GM19372 (cell line): ENCODE results near the gene DAP3.
"Not testable (repeated sequence)": the region's sequence is repeated elsewhere in the genome, so short reads cannot be mapped to it uniquely, and the experiment has no call there.

Experiments used
- ATAC-seq: cut with Tn5 transposase; IDR thresholded peaks from one replicate; pipeline ENCODE4 v1.9.1; 2021; ENCODE audit warnings: mild to moderate bottlenecking, low read depth, moderate library complexity; ENCODE audit not compliant: unreplicated experiment

Gene DAP3

DNA sequence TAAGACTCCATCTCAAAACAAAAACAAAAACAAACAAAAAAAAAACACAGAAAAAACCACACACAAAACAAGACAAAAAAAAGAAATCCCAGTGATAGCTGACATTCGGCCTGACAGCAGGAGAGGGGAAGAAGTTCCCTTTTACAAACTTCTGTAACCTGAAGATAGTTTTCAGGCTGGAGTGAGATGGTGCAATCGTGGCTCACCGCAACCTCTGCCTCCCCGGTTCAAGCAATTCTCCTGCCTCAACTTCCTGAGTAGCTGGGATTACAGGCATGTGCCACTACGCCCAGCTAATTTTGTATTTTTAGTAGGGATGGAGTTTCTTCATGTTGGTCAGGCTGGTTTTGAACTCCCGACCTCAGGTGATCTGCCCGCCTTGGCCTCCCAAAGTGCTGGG lies 75.1 kb downstream of the DAP3 start:
- ATAC-seq = not testable (repeated sequence)

DNA sequence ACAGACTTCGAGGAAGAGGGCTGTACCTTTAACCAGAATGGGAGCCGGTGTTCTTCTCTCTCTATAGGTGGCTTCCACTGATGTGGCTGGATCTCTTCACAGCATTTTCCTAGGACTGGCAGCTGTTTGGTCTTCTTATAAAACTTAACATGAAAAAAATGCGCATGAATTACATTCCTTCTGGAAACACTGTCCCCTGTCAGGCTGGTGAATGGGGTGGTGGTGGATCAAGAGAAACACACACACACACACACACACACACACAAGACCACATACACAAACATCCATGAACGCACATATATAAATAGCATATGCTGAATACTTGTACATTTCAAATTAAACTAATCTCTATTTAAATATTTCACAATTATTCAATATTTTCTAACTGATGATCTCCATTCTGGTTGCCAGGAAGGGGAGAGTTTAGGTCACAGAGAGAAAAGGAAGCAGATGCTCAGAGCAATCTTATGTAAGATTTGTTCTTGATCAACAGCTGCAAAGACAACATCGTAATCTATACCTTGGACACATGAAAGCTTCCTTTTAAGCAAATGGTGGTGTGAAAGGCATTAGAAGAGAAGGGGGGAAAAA lies 78.6 kb downstream of the DAP3 start:
- ATAC-seq = not testable (repeated sequence)

DNA sequence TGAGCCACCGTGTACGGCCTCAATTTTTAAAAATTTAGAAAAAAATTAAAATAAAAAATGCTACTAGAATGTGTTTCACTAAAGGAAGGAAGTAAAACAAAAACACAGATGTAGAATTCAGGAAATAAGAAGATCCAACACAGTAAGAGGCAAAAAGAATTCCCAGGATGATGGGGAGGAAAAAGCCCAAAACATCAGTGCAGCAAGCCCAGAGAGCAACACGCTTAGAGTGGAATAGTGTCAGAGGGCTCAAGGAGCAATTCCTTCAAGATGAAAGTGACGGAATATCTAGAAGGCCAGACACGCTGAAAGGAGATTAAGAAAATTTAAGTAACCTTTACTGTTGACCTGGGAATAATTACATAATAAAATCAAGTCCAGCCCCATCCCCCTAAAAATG lies 80.4 kb downstream of the DAP3 start:
- no peak for ATAC-seq

DNA sequence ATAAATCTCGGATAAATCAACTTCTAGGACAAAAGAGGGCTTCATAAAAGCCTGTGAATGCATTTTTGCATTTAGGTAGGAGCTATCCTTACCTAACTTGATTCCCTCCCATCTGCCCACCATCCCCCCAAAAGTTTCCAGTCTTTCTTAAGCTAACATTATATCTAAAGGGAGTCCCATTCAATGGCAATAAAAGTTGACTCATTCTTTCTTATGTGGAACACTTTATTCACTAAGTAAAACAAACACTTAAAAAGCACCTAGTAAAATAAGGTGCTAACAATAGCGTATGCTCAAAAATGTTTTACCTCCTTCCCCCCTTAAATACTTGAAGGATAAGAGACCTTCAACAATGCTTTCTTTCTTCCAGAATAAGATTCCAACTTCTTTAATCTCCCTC lies 84.3 kb downstream of the DAP3 start:
- no peak for ATAC-seq

DNA sequence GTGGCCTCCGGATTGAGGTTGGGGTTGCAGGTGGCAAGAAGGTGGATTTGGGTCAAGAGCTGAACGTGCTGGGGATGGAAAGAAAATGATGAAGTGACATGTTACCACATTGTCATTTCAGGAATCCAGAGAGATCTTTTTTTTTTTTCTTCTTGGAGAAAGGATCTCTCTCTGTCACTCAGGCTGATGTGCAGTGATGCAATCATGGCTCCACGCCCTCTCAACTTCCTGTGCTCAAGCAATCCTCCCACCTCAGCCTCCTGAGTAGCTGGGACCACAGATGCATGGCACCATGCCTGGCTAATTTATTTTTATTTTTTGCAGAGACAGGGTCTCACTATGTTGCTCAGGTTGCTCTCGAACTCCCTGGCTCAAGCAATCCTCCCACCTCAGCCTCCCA lies 87.5 kb downstream of the DAP3 start:
- no peak for ATAC-seq

DNA sequence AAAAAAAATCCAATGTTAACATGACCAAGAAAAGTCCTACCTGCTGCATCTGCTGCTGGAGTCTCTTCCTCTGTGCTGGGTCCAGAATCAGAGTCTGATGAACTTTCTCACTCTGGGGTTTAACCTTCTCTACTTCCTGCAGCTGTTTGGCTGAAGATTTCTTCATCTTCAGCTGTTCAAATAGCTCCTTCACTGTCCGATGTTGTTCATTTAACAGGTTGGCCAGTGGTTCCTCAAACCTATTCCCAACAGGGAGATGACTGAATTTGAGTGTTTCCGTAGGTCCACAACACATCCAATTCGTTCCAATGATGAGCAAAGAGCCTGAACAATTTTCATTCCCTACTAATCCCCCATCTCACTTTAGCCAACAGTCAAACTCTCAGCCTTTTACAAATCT lies 88.7 kb downstream of the DAP3 start:
- ATAC-seq = no peak
